Activated naive CD4-positive, alpha-beta T cell treated with anti-CD3 and anti-CD28 coated beads, Interleukin-2, amount 10 ng/mL, durations not matched to agents 7 days and 5 days (primary cell): ENCODE results near the gene WDR86.
A peak's percentile ranks its signal among the peaks of the same experiment; 100 is the strongest.

Source experiments
- CTCF ChIA-PET: fragments of 350-600 bp; sonication (Branson Sonifier 250); formaldehyde crosslinking; loops from one replicate; lab custom pipeline; 2021; ENCODE audit warnings: antibody characterized with exemption; lab: Charles Lee
- DNase-seq: peaks from one replicate; pipeline ENCODE4 v3.0.0-alpha.2; 2020
- H3K27ac Mint-ChIP-seq: one replicate; pipeline ENCODE4 v1.8.0; 2021; ENCODE audit warnings: mild to moderate bottlenecking, moderate library complexity, mixed read lengths
- H3K27me3 Mint-ChIP-seq: one replicate; pipeline ENCODE4 v1.8.0; 2021; ENCODE audit warnings: mild to moderate bottlenecking, mixed read lengths
- H3K36me3 Mint-ChIP-seq: one replicate; pipeline ENCODE4 v1.8.0; 2021; ENCODE audit warnings: mixed read lengths
- H3K4me1 Mint-ChIP-seq: one replicate; pipeline ENCODE4 v1.8.0; 2021; ENCODE audit warnings: mixed read lengths
- H3K4me3 Mint-ChIP-seq: one replicate; pipeline ENCODE4 v1.8.0; 2021; ENCODE audit warnings: mild to moderate bottlenecking, moderate library complexity, mixed read lengths
- H3K9me3 Mint-ChIP-seq: one replicate; pipeline ENCODE4 v1.8.0; 2021; ENCODE audit warnings: mixed read lengths

Gene WDR86

GRCh38 chr7:151392002-151392401 lies 17.8 kb downstream of the WDR86 start:
- Mint-ChIP-seq H3K27me3 (peaks cover 37% of the 10 kb centered on the region), H3K27ac (no peak overlapping the region), H3K4me1 (no peaks in the 10 kb centered on the region), H3K4me3 (no peak overlapping the region), H3K36me3 (no peaks in the 10 kb centered on the region), H3K9me3 (no peaks in the 10 kb centered on the region)
- CTCF ChIA-PET, result interaction anchor here (1.5 kb wide), 1 partner anchor 56 kb away, joined by 3 read pairs; no protein-coding TSS in a partner anchor
- DNase-seq, result no peak

GRCh38 chr7:151391358-151391730 lies 18.5 kb downstream of the WDR86 start:
- CTCF ChIA-PET, result interaction anchor here (1.5 kb wide), 1 partner anchor 56 kb away, joined by 3 read pairs; no protein-coding TSS in a partner anchor
- Mint-ChIP-seq H3K27me3 (peaks cover 43% of the 10 kb centered on the region), H3K36me3 (no peaks in the 10 kb centered on the region), H3K27ac (no peak overlapping the region), H3K4me3 (no peak overlapping the region), H3K9me3 (no peaks in the 10 kb centered on the region), H3K4me1 (no peaks in the 10 kb centered on the region)
- no peak for DNase-seq

GRCh38 chr7:151390598-151391357 lies 19.1 kb downstream of the WDR86 start:
- Mint-ChIP-seq H3K36me3 (no peaks in the 10 kb centered on the region), H3K4me3 (no peak overlapping the region), H3K27me3 (peaks cover 49% of the 10 kb centered on the region), H3K4me1 (no peaks in the 10 kb centered on the region), H3K27ac (no peak overlapping the region), H3K9me3 (no peaks in the 10 kb centered on the region)
- DNase-seq, result no peak
- CTCF ChIA-PET, result interaction anchor here (0.9 to 1.1 kb wide), 2 partner anchors 58 to 59 kb away, joined by 3 to 4 read pairs; no protein-coding TSS in a partner anchor

DNA sequence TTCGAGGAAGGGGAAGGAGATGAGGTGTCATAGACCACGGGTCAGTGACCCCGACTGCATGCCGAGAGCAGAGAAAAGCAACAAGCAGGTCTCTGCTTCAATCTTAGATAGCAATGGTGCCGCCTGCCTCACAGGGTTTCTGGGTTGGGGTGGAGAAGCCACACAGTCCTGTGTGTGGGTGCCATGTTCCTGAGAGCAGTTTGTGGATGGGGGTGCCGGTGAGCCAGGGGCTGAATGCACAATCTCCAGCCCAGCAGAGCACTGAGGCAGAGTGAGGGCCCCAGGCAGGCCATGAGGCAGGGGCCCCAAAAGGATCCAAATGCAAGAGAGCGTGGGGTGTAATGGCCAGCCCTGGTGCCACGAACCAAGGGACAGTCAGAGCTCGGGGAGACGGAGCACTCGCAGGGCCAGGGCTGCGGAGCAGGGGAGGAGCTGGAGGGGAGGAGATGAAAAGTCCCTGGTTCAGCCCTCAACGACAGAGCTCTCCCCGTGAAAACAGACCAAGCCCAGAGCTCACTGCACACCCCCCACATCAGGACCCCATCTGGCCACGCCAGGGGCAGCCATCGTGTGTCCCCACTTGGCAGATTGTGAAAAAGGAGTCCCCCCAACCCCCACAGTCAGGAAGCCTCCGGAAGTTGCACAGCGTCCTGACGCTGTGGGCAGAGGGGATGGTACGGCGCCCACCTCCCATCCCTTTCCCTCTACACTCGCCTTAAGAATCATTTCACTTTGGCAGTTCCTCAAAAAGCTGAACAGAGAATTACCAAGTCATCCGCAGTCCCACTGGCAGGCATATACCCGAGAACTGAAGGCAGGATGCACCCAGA lies 19.9 kb downstream of the WDR86 start:
- CTCF ChIA-PET, result interaction anchor here (0.9 to 1.1 kb wide), 2 partner anchors 58 to 60 kb away, joined by 3 to 4 read pairs; no protein-coding TSS in a partner anchor
- no peak overlapping the region for H3K27ac Mint-ChIP-seq
- DNase-seq, result no peak
- no peak overlapping the region for H3K4me3 Mint-ChIP-seq
- peaks cover 57% of the 10 kb centered on the region for H3K27me3 Mint-ChIP-seq
- H3K36me3 Mint-ChIP-seq, result no peaks in the 10 kb centered on the region
- no peaks in the 10 kb centered on the region for H3K9me3 Mint-ChIP-seq
- H3K4me1 Mint-ChIP-seq, result no peaks in the 10 kb centered on the region

- DNase-seq, result no peak
- H3K27me3 Mint-ChIP-seq, result peaks cover 65% of the 10 kb centered on the region
- CTCF ChIA-PET, result no interaction called here
- no peak overlapping the region for H3K27ac Mint-ChIP-seq
- H3K9me3 Mint-ChIP-seq, result no peaks in the 10 kb centered on the region
- no peaks in the 10 kb centered on the region for H3K4me1 Mint-ChIP-seq
- H3K36me3 Mint-ChIP-seq, result no peaks in the 10 kb centered on the region
- H3K4me3 Mint-ChIP-seq, result no peak overlapping the region
Observed at GRCh38 chr7:151389096-151389767, 20.6 kb downstream of the WDR86 start.

DNA sequence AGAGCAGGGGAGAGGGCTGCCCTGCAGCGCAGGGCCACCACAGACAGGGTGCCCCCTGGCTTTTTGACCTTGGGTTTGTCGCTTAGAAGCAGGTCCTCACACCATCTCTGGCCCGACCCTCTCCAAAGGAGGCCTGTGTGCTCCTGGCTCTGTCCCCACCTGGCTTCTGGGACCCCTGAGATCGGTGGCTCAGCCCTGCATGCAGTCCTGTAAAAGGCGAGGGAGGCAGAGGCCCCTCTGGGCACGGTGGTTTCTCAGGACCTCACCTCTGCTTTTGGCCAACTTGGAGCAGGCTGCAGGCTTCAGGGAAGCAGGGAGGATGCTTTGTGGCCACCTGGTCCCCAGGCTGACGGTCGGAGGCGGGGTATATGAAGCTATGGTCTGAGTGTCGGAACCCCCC lies 21.4 kb downstream of the WDR86 start:
- Mint-ChIP-seq H3K9me3 (no peaks in the 10 kb centered on the region), H3K4me3 (no peak overlapping the region), H3K36me3 (no peaks in the 10 kb centered on the region), H3K27me3 (peaks cover 71% of the 10 kb centered on the region), H3K27ac (no peak overlapping the region), H3K4me1 (no peaks in the 10 kb centered on the region)
- DNase-seq, result no peak
- CTCF ChIA-PET, result no interaction called here

DNA sequence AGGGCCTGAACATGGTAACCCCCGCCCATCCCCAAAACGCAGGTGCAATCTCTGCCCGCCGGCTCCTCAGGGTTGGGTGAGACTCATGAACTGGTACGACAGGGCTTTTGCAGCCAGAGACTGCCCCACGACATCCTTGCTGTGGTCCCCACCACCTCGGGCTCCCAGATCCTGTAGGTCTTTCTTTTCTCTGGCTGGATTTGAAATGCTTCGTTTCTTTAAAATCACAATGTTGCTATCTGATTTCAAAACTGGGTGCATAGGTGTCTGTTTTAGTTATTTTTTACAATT lies 21.9 kb downstream of the WDR86 start:
- Mint-ChIP-seq H3K27me3 (peaks cover 71% of the 10 kb centered on the region), H3K36me3 (no peaks in the 10 kb centered on the region), H3K4me3 (no peak overlapping the region), H3K4me1 (no peaks in the 10 kb centered on the region), H3K9me3 (no peaks in the 10 kb centered on the region), H3K27ac (no peak overlapping the region)
- CTCF ChIA-PET, result no interaction called here
- no peak for DNase-seq

GRCh38 chr7:151387161-151388006 lies 22.5 kb downstream of the WDR86 start:
- no peak for DNase-seq
- CTCF ChIA-PET, result no interaction called here
- Mint-ChIP-seq H3K4me1 (peaks cover 3% of the 10 kb centered on the region), H3K27me3 (peaks cover 75% of the 10 kb centered on the region), H3K9me3 (no peaks in the 10 kb centered on the region), H3K4me3 (no peak overlapping the region), H3K36me3 (no peaks in the 10 kb centered on the region), H3K27ac (no peak overlapping the region)

- CTCF ChIA-PET, result no interaction called here
- Mint-ChIP-seq H3K4me3 (no peak overlapping the region), H3K27ac (peak overlapping the region; percentile 21), H3K36me3 (no peaks in the 10 kb centered on the region), H3K27me3 (peaks cover 84% of the 10 kb centered on the region), H3K9me3 (no peaks in the 10 kb centered on the region), H3K4me1 (peaks cover 7% of the 10 kb centered on the region)
- DNase-seq, result no peak
Observed at GRCh38 chr7:151386301-151387160, 23.3 kb downstream of the WDR86 start.

DNA sequence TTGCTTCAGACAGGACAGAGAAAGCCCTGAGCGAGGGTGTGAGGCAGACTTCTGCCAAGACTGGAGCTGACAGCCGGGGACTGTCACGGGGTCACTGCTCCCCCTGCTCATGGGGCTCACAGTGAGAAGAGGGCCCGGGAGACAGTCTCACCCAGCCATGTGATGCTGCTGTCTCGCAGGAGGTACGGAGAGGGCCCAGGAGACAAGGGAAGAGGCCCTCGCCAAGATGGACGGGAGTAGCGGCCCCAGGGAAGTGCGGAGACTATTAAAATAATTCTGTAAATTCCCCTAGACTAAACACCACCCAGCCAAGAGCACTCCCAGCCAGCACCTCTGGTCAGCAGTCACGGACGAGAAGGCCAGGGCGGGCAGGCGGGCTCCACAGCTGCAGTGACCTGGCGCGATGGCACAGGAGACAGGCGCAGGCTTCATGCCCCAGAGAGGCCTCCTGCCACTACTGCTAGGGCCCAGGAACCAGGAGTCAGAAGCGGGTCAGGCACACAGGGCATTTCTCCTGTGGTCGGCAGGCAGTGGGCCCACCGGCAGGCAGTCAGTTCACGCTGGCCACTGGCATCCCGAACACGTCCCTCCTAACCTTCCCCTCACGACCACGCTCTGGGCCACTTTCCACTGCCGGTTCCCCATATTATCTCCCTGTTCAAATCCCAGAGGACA lies 24.1 kb downstream of the WDR86 start:
- H3K4me1 Mint-ChIP-seq, result peaks cover 10% of the 10 kb centered on the region
- peaks cover 91% of the 10 kb centered on the region for H3K27me3 Mint-ChIP-seq
- H3K9me3 Mint-ChIP-seq, result no peaks in the 10 kb centered on the region
- CTCF ChIA-PET, result interaction anchor here (1.7 kb wide), 1 partner anchor 62 kb away, joined by 5 read pairs; no protein-coding TSS in a partner anchor
- no peak overlapping the region for H3K27ac Mint-ChIP-seq
- DNase-seq, result no peak
- H3K36me3 Mint-ChIP-seq, result no peaks in the 10 kb centered on the region
- H3K4me3 Mint-ChIP-seq, result no peak overlapping the region

DNA sequence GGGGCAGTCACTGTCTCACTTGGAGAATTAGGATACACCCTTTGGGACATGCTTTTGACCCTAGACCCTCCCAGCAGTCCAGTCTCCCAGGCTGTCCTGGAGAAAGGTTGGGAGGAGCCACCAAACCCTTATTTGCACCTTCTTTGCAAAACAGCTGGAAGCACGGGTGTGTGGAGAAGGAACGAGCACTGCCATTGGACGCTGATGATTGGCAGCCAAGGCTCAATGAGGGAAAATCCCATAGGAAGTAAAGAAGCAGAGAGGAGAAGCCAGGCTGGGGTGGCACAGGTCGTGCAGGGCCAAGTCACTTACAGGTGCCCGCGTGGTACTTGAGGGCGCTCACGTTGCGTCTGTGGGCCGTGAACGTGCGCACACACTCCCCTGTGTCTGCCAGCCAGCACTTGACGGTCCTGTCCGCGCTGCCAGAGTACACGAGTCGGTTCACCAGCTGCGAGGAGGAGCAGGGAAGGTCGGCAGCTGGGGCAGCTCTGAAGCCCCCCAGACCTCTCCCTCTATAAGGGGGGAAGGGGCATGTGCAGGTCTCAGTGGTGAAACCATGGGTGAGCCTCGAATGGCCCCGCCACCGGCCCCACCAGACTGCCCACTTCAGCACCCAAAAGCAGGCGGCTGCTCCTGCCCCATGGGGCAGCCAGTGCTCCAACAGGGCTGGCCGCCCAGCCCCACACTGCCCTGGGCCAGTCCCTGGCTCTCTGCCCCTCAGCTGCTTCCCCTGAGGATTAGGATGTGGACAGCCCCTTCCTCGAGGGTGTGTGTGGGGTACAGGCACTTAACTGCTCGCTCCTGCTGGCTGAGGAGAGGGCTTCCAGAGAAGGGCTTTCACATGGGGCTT lies 24.8 kb downstream of the WDR86 start:
- CTCF ChIA-PET, result interaction anchor here (1.7 kb wide), 1 partner anchor 63 kb away, joined by 5 read pairs; no protein-coding TSS in a partner anchor
- Mint-ChIP-seq H3K27ac (no peak overlapping the region), H3K4me3 (no peak overlapping the region), H3K4me1 (peaks cover 11% of the 10 kb centered on the region), H3K9me3 (no peaks in the 10 kb centered on the region), H3K36me3 (no peaks in the 10 kb centered on the region), H3K27me3 (peaks cover 94% of the 10 kb centered on the region)
- DNase-seq, result no peak

DNA sequence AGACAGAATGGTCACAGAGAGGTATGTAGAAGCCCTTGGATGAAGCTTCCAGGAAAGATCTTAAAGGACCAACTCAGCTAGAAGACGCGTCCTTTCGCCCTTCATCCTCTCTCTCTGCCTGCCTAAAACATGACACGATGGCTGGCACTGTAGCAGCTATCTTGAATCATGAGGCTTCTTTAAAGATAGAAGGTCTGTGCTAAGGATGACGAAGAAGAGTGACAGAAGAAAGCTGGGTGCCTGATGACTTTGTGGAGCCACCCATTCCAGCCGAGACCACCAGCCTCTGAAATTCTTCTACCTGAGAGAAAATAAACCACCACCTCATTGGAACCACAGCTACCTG lies 25.5 kb downstream of the WDR86 start:
- Mint-ChIP-seq H3K4me3 (no peak overlapping the region), H3K9me3 (no peaks in the 10 kb centered on the region), H3K36me3 (no peaks in the 10 kb centered on the region), H3K27me3 (peaks cover 94% of the 10 kb centered on the region), H3K4me1 (peaks cover 11% of the 10 kb centered on the region), H3K27ac (no peak overlapping the region)
- CTCF ChIA-PET, result interaction anchor here (1.7 kb wide), 1 partner anchor 64 kb away, joined by 5 read pairs; no protein-coding TSS in a partner anchor
- DNase-seq, result peak; percentile 12
